ENCODE results near the gene NOS3. TPM values are rescaled to one million over a fixed set of nuclear protein-coding genes. Genes with fewer than 3 reads are reported as not detected.

NOS3 gene
- polyA plus RNA-seq, 1 donor from 2014 or later, result not detected

- H3K4me2 ChIP-seq (ENCODE audit: low read length), result no peak overlapping the region
- no peaks in the 10 kb centered on the region for H3F3A ChIP-seq (ENCODE audit: insufficient read depth, low read length, poor library complexity, severe bottlenecking)
- H2AFZ ChIP-seq (ENCODE audit: low read depth, low read length), result no peak overlapping the region
- H3K9me2 ChIP-seq (ENCODE audit: insufficient read depth, low read length), result no peaks in the 10 kb centered on the region
- TF ChIP-seq EZH2 (IDR thresholded peaks at IDR 0.05; ENCODE audit: borderline replicate concordance, insufficient read depth, low read length, poor library complexity, severe bottlenecking) (no peak), SMC3 (conservative IDR thresholded peaks at IDR 0.05; ENCODE audit: poor library complexity) (no peak), EP300 (conservative IDR thresholded peaks at IDR 0.05; ENCODE audit: poor library complexity, severe bottlenecking) (no peak), REST (IDR thresholded peaks at IDR 0.05; ENCODE audit: borderline replicate concordance) (no peak), TAF1 (IDR thresholded peaks at IDR 0.05; ENCODE audit: low read depth) (no peak), CTCF (IDR thresholded peaks at IDR 0.05; ENCODE audit: poor library complexity, severe bottlenecking) (no peak), RAD21 (conservative IDR thresholded peaks at IDR 0.05) (no peak), MXI1 (conservative IDR thresholded peaks at IDR 0.05; ENCODE audit: poor library complexity, severe bottlenecking) (no peak), POLR2AphosphoS5 (IDR thresholded peaks at IDR 0.05) (no peak)
- H3K27ac ChIP-seq (ENCODE audit: low read length), result no peak overlapping the region
- no peaks in the 10 kb centered on the region for H3K9me3 ChIP-seq (ENCODE audit: low read length)
- H3K27me3 ChIP-seq (ENCODE audit: insufficient read depth, low read depth, low read length), result no peaks in the 10 kb centered on the region
- no peaks in the 10 kb centered on the region for H3K36me3 ChIP-seq (ENCODE audit: insufficient read depth, low read length)
- H3K4me3 ChIP-seq (ENCODE audit: low read length), result no peak overlapping the region
- no peaks in the 10 kb centered on the region for H4K20me1 ChIP-seq (ENCODE audit: insufficient read depth)
- no peaks in the 10 kb centered on the region for H3K79me2 ChIP-seq (replicated peaks; ENCODE audit: insufficient read depth, low read length)
- H3K9ac ChIP-seq (ENCODE audit: low read length), result no peak overlapping the region
Measured at GRCh38 chr7:151009327-151010036, 18.7 kb downstream of the NOS3 start.

- no peaks in the 10 kb centered on the region for H3K27me3 ChIP-seq (ENCODE audit: insufficient read depth, low read depth, low read length)
- H3K36me3 ChIP-seq (ENCODE audit: insufficient read depth, low read length), result no peaks in the 10 kb centered on the region
- no peaks in the 10 kb centered on the region for H3K9me2 ChIP-seq (ENCODE audit: insufficient read depth, low read length)
- no peak overlapping the region for H3K9ac ChIP-seq (ENCODE audit: low read length)
- no peaks in the 10 kb centered on the region for H3F3A ChIP-seq (ENCODE audit: insufficient read depth, low read length, poor library complexity, severe bottlenecking)
- H3K27ac ChIP-seq (ENCODE audit: low read length), result no peak overlapping the region
- no peaks in the 10 kb centered on the region for H3K79me2 ChIP-seq (replicated peaks; ENCODE audit: insufficient read depth, low read length)
- no peak overlapping the region for H3K4me2 ChIP-seq (ENCODE audit: low read length)
- no peaks in the 10 kb centered on the region for H4K20me1 ChIP-seq (ENCODE audit: insufficient read depth)
- H2AFZ ChIP-seq (ENCODE audit: low read depth, low read length), result no peak overlapping the region
- TF ChIP-seq CTCF (IDR thresholded peaks at IDR 0.05; ENCODE audit: poor library complexity, severe bottlenecking) (no peak), POLR2AphosphoS5 (IDR thresholded peaks at IDR 0.05) (no peak), EP300 (conservative IDR thresholded peaks at IDR 0.05; ENCODE audit: poor library complexity, severe bottlenecking) (no peak), SMC3 (conservative IDR thresholded peaks at IDR 0.05; ENCODE audit: poor library complexity) (no peak), REST (IDR thresholded peaks at IDR 0.05; ENCODE audit: borderline replicate concordance) (no peak), EZH2 (IDR thresholded peaks at IDR 0.05; ENCODE audit: borderline replicate concordance, insufficient read depth, low read length, poor library complexity, severe bottlenecking) (no peak), MXI1 (conservative IDR thresholded peaks at IDR 0.05; ENCODE audit: poor library complexity, severe bottlenecking) (no peak), RAD21 (conservative IDR thresholded peaks at IDR 0.05) (no peak), TAF1 (IDR thresholded peaks at IDR 0.05; ENCODE audit: low read depth) (no peak)
- H3K9me3 ChIP-seq (ENCODE audit: low read length), result no peaks in the 10 kb centered on the region
- no peak overlapping the region for H3K4me3 ChIP-seq (ENCODE audit: low read length)
Measured at GRCh38 chr7:151010037-151010306, 19.2 kb downstream of the NOS3 start.
